IMR-90 (cell line): Measurements from ENCODE around the gene CORO1C.

Experiments
- BHLHE40 ChIP-seq: fragments of 150-350 bp; IDR thresholded peaks from 2 replicates; pipeline ENCODE4 v1.6.1; 2016; ENCODE audit warnings: mild to moderate bottlenecking, low read depth, low read length
- MAFK ChIP-seq: IDR thresholded peaks from 2 replicates; pipeline ENCODE4 v1.6.1; 2012; ENCODE audit warnings: low read depth, low read length, improper control_type of control experiment
- POLR2A ChIP-seq: IDR thresholded peaks from 2 replicates; pipeline ENCODE4 v1.6.1; 2012; ENCODE audit warnings: mild to moderate bottlenecking, low read depth, low read length
- RAD21 ChIP-seq: IDR thresholded peaks from 2 replicates; pipeline ENCODE4 v1.6.1; 2012; ENCODE audit warnings: low read length, improper control_type of control experiment
- TF ChIP-seq, protein P1 (sequence below): conservative IDR thresholded peaks from 2 replicates; pipeline ENCODE4 v1.5.1; 2012; ENCODE audit warnings: mild to moderate bottlenecking, low read depth, low read length, improper control_type of control experiment
- TF ChIP-seq, protein P2 (sequence below): fragments of 150-350 bp; IDR thresholded peaks from 2 replicates; pipeline ENCODE4 v1.6.1; 2016; ENCODE audit warnings: low read depth, mild to moderate bottlenecking, low read length, moderate library complexity, borderline replicate concordance

DNA sequence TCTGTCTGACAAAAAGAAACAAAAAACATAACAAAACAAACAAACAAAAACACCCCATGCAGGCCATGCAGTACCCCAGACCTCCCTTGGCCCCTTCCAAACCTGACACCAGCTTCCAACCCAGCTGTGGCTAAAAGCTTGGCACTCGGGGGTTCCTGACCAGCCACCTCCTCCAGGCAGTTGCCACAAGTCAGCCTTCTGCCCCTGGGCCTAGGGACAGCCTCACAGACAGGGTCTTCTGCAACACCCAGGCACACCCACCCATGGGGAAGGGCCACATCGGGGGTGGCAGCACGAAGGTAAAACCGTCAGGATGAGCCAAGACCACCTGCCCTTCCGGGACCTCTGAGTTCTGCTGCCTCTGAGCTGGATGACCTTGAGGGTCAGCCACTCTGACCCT lies 122.7 kb downstream of the CORO1C start:
- TF ChIP-seq, protein P1, sequence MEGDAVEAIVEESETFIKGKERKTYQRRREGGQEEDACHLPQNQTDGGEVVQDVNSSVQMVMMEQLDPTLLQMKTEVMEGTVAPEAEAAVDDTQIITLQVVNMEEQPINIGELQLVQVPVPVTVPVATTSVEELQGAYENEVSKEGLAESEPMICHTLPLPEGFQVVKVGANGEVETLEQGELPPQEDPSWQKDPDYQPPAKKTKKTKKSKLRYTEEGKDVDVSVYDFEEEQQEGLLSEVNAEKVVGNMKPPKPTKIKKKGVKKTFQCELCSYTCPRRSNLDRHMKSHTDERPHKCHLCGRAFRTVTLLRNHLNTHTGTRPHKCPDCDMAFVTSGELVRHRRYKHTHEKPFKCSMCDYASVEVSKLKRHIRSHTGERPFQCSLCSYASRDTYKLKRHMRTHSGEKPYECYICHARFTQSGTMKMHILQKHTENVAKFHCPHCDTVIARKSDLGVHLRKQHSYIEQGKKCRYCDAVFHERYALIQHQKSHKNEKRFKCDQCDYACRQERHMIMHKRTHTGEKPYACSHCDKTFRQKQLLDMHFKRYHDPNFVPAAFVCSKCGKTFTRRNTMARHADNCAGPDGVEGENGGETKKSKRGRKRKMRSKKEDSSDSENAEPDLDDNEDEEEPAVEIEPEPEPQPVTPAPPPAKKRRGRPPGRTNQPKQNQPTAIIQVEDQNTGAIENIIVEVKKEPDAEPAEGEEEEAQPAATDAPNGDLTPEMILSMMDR, result no peak
- TF ChIP-seq BHLHE40 (no peak), RAD21 (no peak), MAFK (no peak), POLR2A (no peak)
- TF ChIP-seq, protein P2, sequence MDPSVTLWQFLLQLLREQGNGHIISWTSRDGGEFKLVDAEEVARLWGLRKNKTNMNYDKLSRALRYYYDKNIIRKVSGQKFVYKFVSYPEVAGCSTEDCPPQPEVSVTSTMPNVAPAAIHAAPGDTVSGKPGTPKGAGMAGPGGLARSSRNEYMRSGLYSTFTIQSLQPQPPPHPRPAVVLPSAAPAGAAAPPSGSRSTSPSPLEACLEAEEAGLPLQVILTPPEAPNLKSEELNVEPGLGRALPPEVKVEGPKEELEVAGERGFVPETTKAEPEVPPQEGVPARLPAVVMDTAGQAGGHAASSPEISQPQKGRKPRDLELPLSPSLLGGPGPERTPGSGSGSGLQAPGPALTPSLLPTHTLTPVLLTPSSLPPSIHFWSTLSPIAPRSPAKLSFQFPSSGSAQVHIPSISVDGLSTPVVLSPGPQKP, result no peak
